ENCODE results near the gene ATP6V1E1.

ATP6V1E1 gene

GRCh38 chr22:17563936-17564391, 64.6 kb downstream of the ATP6V1E1 start:
- Histone ChIP-seq H3K36me3 (ENCODE audit: insufficient read depth, low read length) (no peaks in the 10 kb centered on the region), H4K20me1 (ENCODE audit: insufficient read depth, low read length, poor library complexity, severe bottlenecking) (no peaks in the 10 kb centered on the region), H3K9ac (ENCODE audit: low read depth, low read length, poor library complexity, severe bottlenecking) (no peak overlapping the region), H3K4me1 (ENCODE audit: insufficient read depth, low read length, poor library complexity, severe bottlenecking) (no peaks in the 10 kb centered on the region), H3K4me3 (ENCODE audit: low read length, poor library complexity, severe bottlenecking) (no peak overlapping the region), H3F3A (ENCODE audit: low read depth) (no peaks in the 10 kb centered on the region), H3K27me3 (ENCODE audit: insufficient read depth, low read length, poor library complexity, severe bottlenecking) (no peaks in the 10 kb centered on the region), H2AFZ (ENCODE audit: low read length) (no peak overlapping the region), H3K79me2 (ENCODE audit: insufficient read depth, low read length) (no peaks in the 10 kb centered on the region), H3K9me3 (ENCODE audit: insufficient read depth, low read depth, low read length) (no peaks in the 10 kb centered on the region), H3K9me2 (replicated peaks; ENCODE audit: low read depth, low read length) (no peaks in the 10 kb centered on the region), H3K4me2 (ENCODE audit: low read depth, low read length, poor library complexity, severe bottlenecking) (no peak overlapping the region)
- TF ChIP-seq EZH2phosphoT487 (IDR thresholded peaks at IDR 0.05; ENCODE audit: borderline replicate concordance) (no peak), CTCF (conservative IDR thresholded peaks at IDR 0.05; ENCODE audit: low read length) (no peak)

GRCh38 chr22:17562906-17563870, 65.4 kb downstream of the ATP6V1E1 start, which contains the start of gene SLC25A18:
SLC25A18 (plus strand) TSS chr22:17563498; CDS start chr22:17579945, 16,447 bp downstream.
- Histone ChIP-seq H3K4me1 (ENCODE audit: insufficient read depth, low read length, poor library complexity, severe bottlenecking) (no peaks in the 10 kb centered on the region), H3K9me2 (replicated peaks; ENCODE audit: low read depth, low read length) (no peaks in the 10 kb centered on the region), H3K9me3 (ENCODE audit: insufficient read depth, low read depth, low read length) (no peaks in the 10 kb centered on the region), H3K27me3 (ENCODE audit: insufficient read depth, low read length, poor library complexity, severe bottlenecking) (no peaks in the 10 kb centered on the region), H3K4me2 (ENCODE audit: low read depth, low read length, poor library complexity, severe bottlenecking) (no peak within 1 kb of the TSS), H3K9ac (ENCODE audit: low read depth, low read length, poor library complexity, severe bottlenecking) (no peak within 1 kb of the TSS), H3K4me3 (ENCODE audit: low read length, poor library complexity, severe bottlenecking) (no peak within 1 kb of the TSS), H3K79me2 (ENCODE audit: insufficient read depth, low read length) (no peaks in the 10 kb centered on the region), H4K20me1 (ENCODE audit: insufficient read depth, low read length, poor library complexity, severe bottlenecking) (no peaks in the 10 kb centered on the region), H3K36me3 (ENCODE audit: insufficient read depth, low read length) (no peaks in the 10 kb centered on the region), H2AFZ (ENCODE audit: low read length) (no peak within 1 kb of the TSS), H3F3A (ENCODE audit: low read depth) (no peaks in the 10 kb centered on the region)
- TF ChIP-seq EZH2phosphoT487 (IDR thresholded peaks at IDR 0.05; ENCODE audit: borderline replicate concordance) (no peak), CTCF (conservative IDR thresholded peaks at IDR 0.05; ENCODE audit: low read length) (no peak)

- Histone ChIP-seq H3K27me3 (ENCODE audit: insufficient read depth, low read length, poor library complexity, severe bottlenecking) (no peaks in the 10 kb centered on the region), H4K20me1 (ENCODE audit: insufficient read depth, low read length, poor library complexity, severe bottlenecking) (no peaks in the 10 kb centered on the region), H3K79me2 (ENCODE audit: insufficient read depth, low read length) (no peaks in the 10 kb centered on the region), H3K36me3 (ENCODE audit: insufficient read depth, low read length) (no peaks in the 10 kb centered on the region), H3K4me1 (ENCODE audit: insufficient read depth, low read length, poor library complexity, severe bottlenecking) (no peaks in the 10 kb centered on the region), H3F3A (ENCODE audit: low read depth) (no peaks in the 10 kb centered on the region), H3K9me3 (ENCODE audit: insufficient read depth, low read depth, low read length) (no peaks in the 10 kb centered on the region), H3K4me2 (ENCODE audit: low read depth, low read length, poor library complexity, severe bottlenecking) (no peak overlapping the region), H3K9ac (ENCODE audit: low read depth, low read length, poor library complexity, severe bottlenecking) (no peak overlapping the region), H3K9me2 (replicated peaks; ENCODE audit: low read depth, low read length) (no peaks in the 10 kb centered on the region), H2AFZ (ENCODE audit: low read length) (no peak overlapping the region), H3K4me3 (ENCODE audit: low read length, poor library complexity, severe bottlenecking) (no peak overlapping the region)
- TF ChIP-seq CTCF (conservative IDR thresholded peaks at IDR 0.05; ENCODE audit: low read length) (no peak), EZH2phosphoT487 (IDR thresholded peaks at IDR 0.05; ENCODE audit: borderline replicate concordance) (no peak)
Observed at GRCh38 chr22:17559188-17559587, 69.4 kb downstream of the ATP6V1E1 start.

All from Loucy (cell line).